Thoracic aorta (tissue), 2 donors: Measurements from ENCODE around the gene MS4A4E. TPM values are rescaled to one million over a fixed set of nuclear protein-coding genes. Genes with fewer than 3 reads are reported as not detected.
A peak's percentile ranks its signal among the peaks of the same experiment; 100 is the strongest.

Source experiments
- ATAC-seq: fragments of 150-250 bp; one replicate; pipeline ENCODE4 v1.8.0; 2017; ENCODE audit warnings: low read depth; ENCODE audit not compliant: insufficient number of reproducible peaks, low FRiP score
- DNase-seq: peaks from one replicate; pipeline ENCODE4 v3.0.0-alpha.2; 2020; ENCODE audit warnings: low spot score
- H3K27ac ChIP-seq, 2 donors: fragments of 200-600 bp; sonication (generic); 1 replicate in 1 of 2; 2 replicates in 1 of 2; pipeline ENCODE4 v1.5.1; 2016; ENCODE audit warnings: mild to moderate bottlenecking in 2 of 2, moderate library complexity in 2 of 2
- H3K27me3 ChIP-seq: fragments of 200-600 bp; sonication (generic); replicated peaks from 2 replicates; pipeline ENCODE4 v1.6.0; 2016; ENCODE audit warnings: mild to moderate bottlenecking; ENCODE audit not compliant: insufficient read depth
- H3K36me3 ChIP-seq: fragments of 200-600 bp; sonication (generic); one replicate; pipeline ENCODE4 v1.5.1; 2016
- H3K4me1 ChIP-seq, 2 donors: fragments of 200-600 bp; sonication (generic); 1 replicate in 1 of 2; 2 replicates in 1 of 2; pipeline versions ENCODE4 v1.5.1 to v1.6.0; 2016; ENCODE audit warnings: low read depth in 2 of 2, mild to moderate bottlenecking in 1 of 2; ENCODE audit not compliant: control insufficient read depth in 1 of 2
- H3K4me3 ChIP-seq: fragments of 200-600 bp; sonication (generic); 2 replicates; pipeline ENCODE4 v1.5.1; 2016; ENCODE audit warnings: mild to moderate bottlenecking
- H3K9me3 ChIP-seq: fragments of 200-600 bp; sonication (generic); 2 replicates; pipeline ENCODE4 v1.5.1; 2016
- total RNA-seq, 2 donors: library from RNA; depleted of rRNA; stranded (reverse); fragments of >200 nt; gene quantifications; one replicate each; pipeline versions ENCODE4 v1.1.0 to v1.2.3, GENCODE V29; 2016
- TF ChIP-seq, protein P1 (sequence below): fragments of 200-600 bp; sonication (generic); IDR thresholded peaks from one replicate; pipeline ENCODE4 v1.5.1; 2019; ENCODE audit warnings: antibody characterized with exemption

Gene MS4A4E
- total RNA-seq, 2 donors from 2014 or later, result 1.1 to 13.9 TPM

- ATAC-seq (no peak), DNase-seq (no peak)
- Histone ChIP-seq H3K4me3 (peak overlapping the region; percentile 51), H3K9me3 (no peaks in the 10 kb centered on the region), H3K27ac (peak overlapping the region in 1 of 2 donors; percentile 44), H3K36me3 (no peaks in the 10 kb centered on the region), H3K27me3 (no peaks in the 10 kb centered on the region), H3K4me1 (no peaks in the 10 kb centered on the region)
- TF ChIP-seq, protein P1, sequence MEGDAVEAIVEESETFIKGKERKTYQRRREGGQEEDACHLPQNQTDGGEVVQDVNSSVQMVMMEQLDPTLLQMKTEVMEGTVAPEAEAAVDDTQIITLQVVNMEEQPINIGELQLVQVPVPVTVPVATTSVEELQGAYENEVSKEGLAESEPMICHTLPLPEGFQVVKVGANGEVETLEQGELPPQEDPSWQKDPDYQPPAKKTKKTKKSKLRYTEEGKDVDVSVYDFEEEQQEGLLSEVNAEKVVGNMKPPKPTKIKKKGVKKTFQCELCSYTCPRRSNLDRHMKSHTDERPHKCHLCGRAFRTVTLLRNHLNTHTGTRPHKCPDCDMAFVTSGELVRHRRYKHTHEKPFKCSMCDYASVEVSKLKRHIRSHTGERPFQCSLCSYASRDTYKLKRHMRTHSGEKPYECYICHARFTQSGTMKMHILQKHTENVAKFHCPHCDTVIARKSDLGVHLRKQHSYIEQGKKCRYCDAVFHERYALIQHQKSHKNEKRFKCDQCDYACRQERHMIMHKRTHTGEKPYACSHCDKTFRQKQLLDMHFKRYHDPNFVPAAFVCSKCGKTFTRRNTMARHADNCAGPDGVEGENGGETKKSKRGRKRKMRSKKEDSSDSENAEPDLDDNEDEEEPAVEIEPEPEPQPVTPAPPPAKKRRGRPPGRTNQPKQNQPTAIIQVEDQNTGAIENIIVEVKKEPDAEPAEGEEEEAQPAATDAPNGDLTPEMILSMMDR, result no peak
Observed at GRCh38 chr11:60281485-60281884, 38.5 kb upstream of the MS4A4E start.

DNA sequence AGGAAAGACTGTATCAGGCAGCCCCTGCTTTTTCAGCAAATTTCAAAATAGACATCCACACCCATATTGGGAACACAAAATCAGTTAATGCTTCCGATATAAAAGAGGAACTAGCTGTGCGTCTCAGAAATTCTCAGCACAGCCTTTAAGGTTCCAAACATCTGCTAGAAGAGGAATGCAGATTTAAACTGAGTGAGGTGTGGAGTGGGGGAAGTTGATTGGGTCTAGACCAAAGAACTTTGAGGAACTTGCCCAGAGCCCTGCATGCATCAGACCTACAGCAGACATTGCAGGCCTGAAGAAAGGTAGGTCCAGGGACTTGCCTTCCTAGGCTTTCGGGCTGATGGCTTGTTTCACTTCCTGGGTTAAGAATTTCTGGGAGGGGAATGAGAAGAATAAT, 37.5 kb upstream of the MS4A4E start, which contains the start of gene MS4A4A:
TSS of gene MS4A4A (plus strand) at position 255 of the 400 bp plus-strand sequence. CDS start at position 265, 10 bp downstream.
- no peaks in the 10 kb centered on the region for H3K36me3 ChIP-seq
- H3K27ac ChIP-seq, result peak within 1 kb of the TSS in 1 of 2 donors; percentile 44
- H3K9me3 ChIP-seq, result no peaks in the 10 kb centered on the region
- no peak for ATAC-seq
- H3K27me3 ChIP-seq, result no peaks in the 10 kb centered on the region
- no peaks in the 10 kb centered on the region for H3K4me1 ChIP-seq
- TF ChIP-seq, protein P1, result no peak
- peak within 1 kb of the TSS; percentile 51 for H3K4me3 ChIP-seq
- DNase-seq, result no peak

GRCh38 chr11:60274416-60274815, 31.5 kb upstream of the MS4A4E start:
- TF ChIP-seq, protein P1, result no peak
- ATAC-seq, result no peak
- no peak for DNase-seq

GRCh38 chr11:60265373-60266214, 22.7 kb upstream of the MS4A4E start:
- DNase-seq, result no peak
- no peak for ATAC-seq
- peaks cover 6% of the 10 kb centered on the region for H3K9me3 ChIP-seq
- TF ChIP-seq, protein P1, result peak; percentile 51
- no peak overlapping the region for H3K4me3 ChIP-seq
- no peaks in the 10 kb centered on the region for H3K4me1 ChIP-seq
- no peaks in the 10 kb centered on the region for H3K36me3 ChIP-seq
- no peaks in the 10 kb centered on the region for H3K27me3 ChIP-seq
- no peak overlapping the region for H3K27ac ChIP-seq

More at GRCh38 chr11:60274416-60274815, 31.5 kb upstream of the MS4A4E start:
- no peaks in the 10 kb centered on the region for H3K36me3 ChIP-seq
- H3K4me3 ChIP-seq, result no peak overlapping the region
- peaks cover 6% of the 10 kb centered on the region for H3K9me3 ChIP-seq
- H3K27ac ChIP-seq, result no peak overlapping the region
- H3K4me1 ChIP-seq, result no peaks in the 10 kb centered on the region
- no peaks in the 10 kb centered on the region for H3K27me3 ChIP-seq

- ATAC-seq (no peak), DNase-seq (no peak)
- Histone ChIP-seq H3K36me3 (no peaks in the 10 kb centered on the region), H3K27me3 (no peaks in the 10 kb centered on the region), H3K9me3 (no peaks in the 10 kb centered on the region), H3K27ac (no peak overlapping the region), H3K4me3 (no peak overlapping the region), H3K4me1 (no peaks in the 10 kb centered on the region)
- TF ChIP-seq, protein P1, result no peak
Observed at GRCh38 chr11:60264644-60265043, 21.7 kb upstream of the MS4A4E start.
